SU-DHL-6 (cell line): ENCODE results near the gene EPHA5.

Experiments
- H2AFZ ChIP-seq: fragments of 200-600 bp; sonication (generic); 2 replicates; pipeline ENCODE4 v1.6.1; 2014; ENCODE audit warnings: low read depth, mild to moderate bottlenecking, moderate library complexity, mixed read lengths, antibody characterized with exemption, low read length; ENCODE audit not compliant: severe bottlenecking
- H3F3A ChIP-seq: fragments of 200-600 bp; shearing (Covaris generic); 2 replicates; pipeline ENCODE4 v1.6.0; 2016; ENCODE audit warnings: antibody characterized with exemption, mild to moderate bottlenecking; ENCODE audit not compliant: insufficient read depth
- H3K27ac ChIP-seq: fragments of 200-600 bp; sonication (generic); 2 replicates; pipeline ENCODE4 v1.5.1; 2016; ENCODE audit warnings: low read depth, mild to moderate bottlenecking, low read length, moderate library complexity, mixed read lengths
- H3K27me3 ChIP-seq: fragments of 200-600 bp; sonication (generic), shearing (Covaris generic); 2 replicates; pipeline ENCODE4 v1.6.0; 2014; ENCODE audit warnings: mild to moderate bottlenecking, low read length
- H3K36me3 ChIP-seq: fragments of 200-600 bp; sonication (generic); 2 replicates; pipeline ENCODE4 v1.6.1; 2014; ENCODE audit warnings: mild to moderate bottlenecking, low read length, mixed read lengths
- H3K4me2 ChIP-seq: fragments of 300-600, 200-600 bp; shearing (Covaris generic), sonication (generic); 2 replicates; pipeline ENCODE4 v1.6.0; 2014; ENCODE audit warnings: low read length, low read depth, mild to moderate bottlenecking; ENCODE audit not compliant: poor library complexity, severe bottlenecking
- H3K4me3 ChIP-seq: fragments of 200-600 bp; sonication (generic); 2 replicates; pipeline ENCODE4 v1.5.1; 2014; ENCODE audit warnings: antibody characterized with exemption, low read length, mild to moderate bottlenecking, mixed read lengths; ENCODE audit not compliant: insufficient read depth, poor library complexity, severe bottlenecking
- H3K79me2 ChIP-seq: fragments of 200-600 bp; sonication (generic); 2 replicates; pipeline ENCODE4 v1.6.1; 2014; ENCODE audit warnings: mild to moderate bottlenecking, low read length, moderate library complexity; ENCODE audit not compliant: insufficient read depth
- H3K9ac ChIP-seq: fragments of 200-600 bp; sonication (generic); 2 replicates; pipeline ENCODE4 v1.7.0; 2014; ENCODE audit warnings: mild to moderate bottlenecking, low read length
- H3K9me2 ChIP-seq: fragments of 200-600 bp; sonication (generic); replicated peaks from 2 replicates; pipeline ENCODE4 v1.6.1; 2014; ENCODE audit warnings: low read length; ENCODE audit not compliant: insufficient read depth
- H3K9me3 ChIP-seq: fragments of 200-600 bp; sonication (generic); 2 replicates; pipeline ENCODE4 v1.6.1; 2014; ENCODE audit warnings: low read length, mixed read lengths; ENCODE audit not compliant: insufficient read depth
- H4K20me1 ChIP-seq: fragments of 200-600 bp; sonication (generic); 2 replicates; pipeline ENCODE4 v1.6.1; 2014; ENCODE audit warnings: low read depth, mild to moderate bottlenecking, antibody characterized with exemption, low read length, moderate library complexity, mixed read lengths
- CTCF ChIP-seq: fragments of 200-600 bp; sonication (generic); IDR thresholded peaks from one replicate; pipeline ENCODE4 v1.5.1; 2017; ENCODE audit warnings: antibody characterized with exemption, mild to moderate bottlenecking, low read length, moderate library complexity; ENCODE audit not compliant: insufficient read depth, poor library complexity, severe bottlenecking
- EZH2phosphoT487 ChIP-seq: fragments of 200-600 bp; sonication (generic), shearing (Covaris generic); conservative IDR thresholded peaks from 2 replicates; pipeline ENCODE4 v1.6.1; 2018; ENCODE audit warnings: mild to moderate bottlenecking, antibody characterized with exemption, low read length, moderate library complexity, mixed read lengths

Gene EPHA5

GRCh38 chr4:65407483-65407882 is 262.8 kb downstream of the EPHA5 start:
- no peaks in the 10 kb centered on the region for H4K20me1 ChIP-seq
- H3K4me3 ChIP-seq: no peak overlapping the region
- no peaks in the 10 kb centered on the region for H3K9me3 ChIP-seq
- no peaks in the 10 kb centered on the region for H3K79me2 ChIP-seq
- no peaks in the 10 kb centered on the region for H3K9me2 ChIP-seq
- no peak overlapping the region for H2AFZ ChIP-seq
- no peak overlapping the region for H3K4me2 ChIP-seq
- no peaks in the 10 kb centered on the region for H3K36me3 ChIP-seq
- TF ChIP-seq EZH2phosphoT487 (no peak), CTCF (no peak)
- H3K9ac ChIP-seq: no peak overlapping the region
- H3K27me3 ChIP-seq: no peaks in the 10 kb centered on the region
- no peaks in the 10 kb centered on the region for H3F3A ChIP-seq
- no peak overlapping the region for H3K27ac ChIP-seq

GRCh38 chr4:65401083-65401482 is 269.2 kb downstream of the EPHA5 start:
- no peak overlapping the region for H3K4me2 ChIP-seq
- H2AFZ ChIP-seq: no peak overlapping the region
- no peaks in the 10 kb centered on the region for H3K79me2 ChIP-seq
- H3K36me3 ChIP-seq: no peaks in the 10 kb centered on the region
- H3K9me3 ChIP-seq: no peaks in the 10 kb centered on the region
- H3K9ac ChIP-seq: no peak overlapping the region
- H3F3A ChIP-seq: no peaks in the 10 kb centered on the region
- TF ChIP-seq CTCF (no peak), EZH2phosphoT487 (no peak)
- H3K27ac ChIP-seq: no peak overlapping the region
- H3K27me3 ChIP-seq: no peaks in the 10 kb centered on the region
- H3K9me2 ChIP-seq: no peaks in the 10 kb centered on the region
- H3K4me3 ChIP-seq: no peak overlapping the region
- H4K20me1 ChIP-seq: no peaks in the 10 kb centered on the region

GRCh38 chr4:65399084-65399483 is 271.2 kb downstream of the EPHA5 start:
- no peaks in the 10 kb centered on the region for H3K79me2 ChIP-seq
- H3K36me3 ChIP-seq: no peaks in the 10 kb centered on the region
- H3K9ac ChIP-seq: no peak overlapping the region
- no peak overlapping the region for H3K4me3 ChIP-seq
- TF ChIP-seq CTCF: no peak
- TF ChIP-seq EZH2phosphoT487: no peak
- H3F3A ChIP-seq: no peaks in the 10 kb centered on the region
- no peak overlapping the region for H2AFZ ChIP-seq
- no peak overlapping the region for H3K4me2 ChIP-seq
- H3K27me3 ChIP-seq: no peaks in the 10 kb centered on the region
- H3K9me3 ChIP-seq: no peaks in the 10 kb centered on the region
- no peaks in the 10 kb centered on the region for H4K20me1 ChIP-seq
- no peaks in the 10 kb centered on the region for H3K9me2 ChIP-seq
- H3K27ac ChIP-seq: no peak overlapping the region
